AG04450 (cell line): ENCODE results near the gene CNTNAP5. TPM values are rescaled to one million over a fixed set of nuclear protein-coding genes. Genes with fewer than 3 reads are reported as not detected.

Experiments used
- CTCF ChIA-PET: fragments of 300-600, 350-600 bp; formaldehyde crosslinking; extraction: SDS; loops from one replicate; lab custom pipeline; 2022; ENCODE audit warnings: antibody characterized with exemption, inconsistent platforms; lab: Charles Lee
- POLR2A ChIA-PET: fragments of 350-600 bp; formaldehyde crosslinking; extraction: SDS; loops from one replicate; lab custom pipeline; 2021; ENCODE audit warnings: antibody characterized with exemption, inconsistent platforms; lab: Yijun Ruan, JAX
- DNase-seq: peaks from one replicate; pipeline ENCODE4 v3.0.0-alpha.2; 2011; ENCODE audit warnings: low read depth, low spot score
- H3K27ac ChIP-seq: one replicate; pipeline ENCODE4 v1.5.1; 2012; ENCODE audit warnings: low read depth, low read length, control low read depth
- H3K27me3 ChIP-seq: one replicate; pipeline ENCODE4 v1.6.0; 2012; ENCODE audit warnings: low read length; ENCODE audit not compliant: control insufficient read depth, insufficient read depth
- H3K4me3 ChIP-seq: 2 replicates; pipeline ENCODE4 v1.5.1; 2011; ENCODE audit warnings: mild to moderate bottlenecking, low read depth, low read length, control low read depth
- H3K9me3 ChIP-seq: 2 replicates; pipeline ENCODE4 v1.5.1; 2012; ENCODE audit warnings: low read length; ENCODE audit not compliant: control insufficient read depth, insufficient read depth
- polyA plus RNA-seq: library from polyadenylated mRNA; depleted of rRNA; stranded (reverse); fragments of >200 nt; gene quantifications from 2 replicates; pipeline ENCODE4 v1.2.3, GENCODE V29; 2011
- TF ChIP-seq, protein P1 (sequence below): IDR thresholded peaks from 2 replicates; pipeline ENCODE4 v1.5.1; 2011; ENCODE audit warnings: low read depth, low read length, control low read depth, inconsistent platforms

Gene CNTNAP5
- polyA plus RNA-seq, 1 experiment = not detected

DNA sequence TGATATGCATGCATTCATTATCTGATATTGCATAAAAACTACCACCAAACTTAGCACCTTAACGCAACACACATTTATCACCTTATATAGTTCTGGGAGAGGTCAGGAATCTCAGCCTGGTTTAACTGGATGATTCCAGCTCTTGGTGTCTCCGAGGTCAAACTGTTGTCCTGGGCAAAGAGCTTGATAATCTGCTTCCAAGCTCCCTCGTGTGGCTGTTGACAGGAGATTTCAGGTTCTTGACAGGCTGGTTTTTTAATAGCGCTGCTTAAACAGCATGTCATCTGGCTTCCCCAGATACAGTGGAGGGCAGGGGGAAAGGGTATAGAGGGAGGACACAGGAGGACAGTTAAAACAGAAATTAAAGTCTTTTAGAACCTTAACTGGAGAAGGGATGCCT is 785.0 kb downstream of the CNTNAP5 start:
- CTCF ChIA-PET = no interaction called here

DNA sequence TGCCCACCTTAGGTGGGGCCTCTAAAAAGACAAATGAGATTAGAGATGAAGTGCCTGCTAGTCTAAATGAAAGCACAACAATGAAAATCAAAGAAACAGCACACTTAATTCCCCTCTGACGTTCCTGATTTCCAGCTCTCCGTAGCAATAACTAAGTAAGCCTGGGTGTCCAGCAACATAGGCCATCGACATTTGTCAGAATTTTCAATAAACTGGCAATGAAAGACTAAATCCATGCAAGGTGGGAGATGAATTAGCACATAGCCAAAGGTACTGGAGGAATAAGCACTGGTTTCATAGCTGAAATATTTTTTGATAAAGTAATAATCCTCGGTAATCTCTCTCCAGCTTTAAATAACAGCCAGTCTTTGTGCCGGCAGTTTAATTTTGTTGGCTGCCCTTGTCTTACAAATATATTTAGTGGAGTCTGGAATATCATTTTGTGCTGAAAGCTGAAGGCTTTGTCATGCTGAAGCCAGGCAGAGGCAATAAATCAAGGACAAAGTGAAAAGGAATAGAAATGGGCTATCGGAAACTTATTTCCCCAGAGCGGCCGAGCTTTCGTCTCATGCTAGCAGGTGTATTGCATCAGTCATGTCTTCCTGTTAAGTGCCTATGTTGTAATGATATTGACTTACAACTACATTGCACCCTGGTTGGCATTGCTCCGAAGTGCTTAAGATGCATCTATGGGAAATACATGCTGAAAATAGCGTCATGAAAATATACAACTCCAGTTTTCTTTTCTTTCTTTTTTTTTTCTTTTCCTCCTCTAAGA is 790.1 kb downstream of the CNTNAP5 start:
- ChIA-PET POLR2A (no interaction called here), CTCF (interaction anchor here (0.5 kb wide), 1 partner anchor 669 kb away, joined by 5 read pairs; no protein-coding TSS in a partner anchor)
- Histone ChIP-seq H3K27ac (no peak overlapping the region), H3K9me3 (peaks cover 5% of the 10 kb centered on the region; the same call in 1 of the 2 replicates), H3K4me3 (no peak overlapping the region), H3K27me3 (no peaks in the 10 kb centered on the region)
- TF ChIP-seq, protein P1, sequence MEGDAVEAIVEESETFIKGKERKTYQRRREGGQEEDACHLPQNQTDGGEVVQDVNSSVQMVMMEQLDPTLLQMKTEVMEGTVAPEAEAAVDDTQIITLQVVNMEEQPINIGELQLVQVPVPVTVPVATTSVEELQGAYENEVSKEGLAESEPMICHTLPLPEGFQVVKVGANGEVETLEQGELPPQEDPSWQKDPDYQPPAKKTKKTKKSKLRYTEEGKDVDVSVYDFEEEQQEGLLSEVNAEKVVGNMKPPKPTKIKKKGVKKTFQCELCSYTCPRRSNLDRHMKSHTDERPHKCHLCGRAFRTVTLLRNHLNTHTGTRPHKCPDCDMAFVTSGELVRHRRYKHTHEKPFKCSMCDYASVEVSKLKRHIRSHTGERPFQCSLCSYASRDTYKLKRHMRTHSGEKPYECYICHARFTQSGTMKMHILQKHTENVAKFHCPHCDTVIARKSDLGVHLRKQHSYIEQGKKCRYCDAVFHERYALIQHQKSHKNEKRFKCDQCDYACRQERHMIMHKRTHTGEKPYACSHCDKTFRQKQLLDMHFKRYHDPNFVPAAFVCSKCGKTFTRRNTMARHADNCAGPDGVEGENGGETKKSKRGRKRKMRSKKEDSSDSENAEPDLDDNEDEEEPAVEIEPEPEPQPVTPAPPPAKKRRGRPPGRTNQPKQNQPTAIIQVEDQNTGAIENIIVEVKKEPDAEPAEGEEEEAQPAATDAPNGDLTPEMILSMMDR = no peak
- no peak for DNase-seq

More for the DNA sequence above, 785.0 kb downstream of the CNTNAP5 start:
- TF ChIP-seq, protein P1 = peak; percentile 17; the same call in 1 of the 2 replicates
- Histone ChIP-seq H3K27me3 (no peaks in the 10 kb centered on the region), H3K27ac (no peak overlapping the region), H3K4me3 (no peak overlapping the region), H3K9me3 (no peaks in the 10 kb centered on the region)
- no peak for DNase-seq
- POLR2A ChIA-PET = no interaction called here

DNA sequence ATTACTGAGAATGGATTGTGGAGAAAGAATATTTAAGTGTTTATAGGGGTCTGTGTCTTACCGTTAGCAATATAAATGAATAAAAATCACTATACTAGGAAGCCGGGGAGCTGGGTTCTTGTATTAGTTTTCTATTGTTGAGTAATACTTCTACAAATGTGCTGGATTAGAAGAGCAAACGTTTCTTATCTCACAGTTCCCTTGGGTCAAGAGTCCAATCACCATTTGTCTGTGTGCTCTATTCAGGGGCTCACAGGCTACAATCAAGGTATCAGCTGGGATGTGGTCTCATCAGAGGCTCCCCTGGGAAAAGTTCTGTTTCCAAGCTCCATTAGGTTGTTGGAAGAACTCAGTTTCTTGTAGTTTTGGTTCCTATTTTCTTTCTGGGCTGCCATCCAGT is 790.9 kb downstream of the CNTNAP5 start:
- POLR2A ChIA-PET = no interaction called here
- Histone ChIP-seq H3K27ac (no peak overlapping the region), H3K9me3 (peaks cover 5% of the 10 kb centered on the region; the same call in 1 of the 2 replicates), H3K27me3 (no peaks in the 10 kb centered on the region), H3K4me3 (no peak overlapping the region)
- no peak for DNase-seq
- CTCF ChIA-PET = interaction anchor here (0.6 kb wide), 1 partner anchor 618 kb away, joined by 3 read pairs; no protein-coding TSS in a partner anchor
- TF ChIP-seq, protein P1 = no peak

- TF ChIP-seq, protein P1 = no peak
- Histone ChIP-seq H3K4me3 (no peak overlapping the region), H3K9me3 (peaks cover 11% of the 10 kb centered on the region; the same call in 1 of the 2 replicates), H3K27me3 (no peaks in the 10 kb centered on the region), H3K27ac (no peak overlapping the region)
- ChIA-PET CTCF (no interaction called here), POLR2A (no interaction called here)
- DNase-seq = no peak
Measured at GRCh38 chr2:124822516-124822915, 797.4 kb downstream of the CNTNAP5 start.

DNA sequence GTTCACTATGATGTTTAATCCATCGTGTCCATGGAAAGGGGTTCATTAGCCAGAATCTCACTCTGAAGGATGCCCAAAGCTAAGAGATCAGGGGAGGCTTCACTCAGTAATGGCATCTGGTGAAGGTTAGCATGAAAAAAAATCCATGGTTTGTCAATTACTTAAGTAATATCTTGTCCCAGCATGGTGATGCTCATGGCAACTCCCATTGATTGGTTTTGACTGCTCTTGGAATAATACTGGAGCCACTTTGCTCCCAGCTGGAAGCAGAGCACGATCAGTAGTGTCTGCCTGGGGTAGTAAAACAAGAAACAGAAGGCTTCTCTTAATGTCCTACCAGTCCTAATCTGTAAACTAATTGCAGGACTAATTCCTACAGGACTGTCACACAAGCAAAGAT is 799.4 kb downstream of the CNTNAP5 start:
- CTCF ChIA-PET = no interaction called here
- DNase-seq = no peak
- Histone ChIP-seq H3K9me3 (peaks cover 9% of the 10 kb centered on the region; the same call in 1 of the 2 replicates), H3K27me3 (no peaks in the 10 kb centered on the region), H3K27ac (no peak overlapping the region), H3K4me3 (no peak overlapping the region)
- POLR2A ChIA-PET = no interaction called here
- TF ChIP-seq, protein P1 = no peak
